H1 (cell line): ENCODE results near the gene PRR36. TPM values are rescaled to one million over a fixed set of nuclear protein-coding genes. Genes with fewer than 3 reads are reported as not detected.

Experiments
- CTCF ChIA-PET: fragments of 300-600 bp; sonication (Branson Sonifier 250); formaldehyde crosslinking; loops from one replicate; lab custom pipeline; 2021; ENCODE audit not compliant: partially characterized antibody; lab: Charles Lee
- POLR2A ChIA-PET: fragments of 300-600 bp; sonication (Branson Sonifier 250); formaldehyde crosslinking; loops from one replicate; lab custom pipeline; 2021; ENCODE audit warnings: inconsistent platforms; ENCODE audit not compliant: partially characterized antibody; lab: Charles Lee
- DNase-seq, 2 experiments: peaks; one replicate each; pipeline versions ENCODE4 v3.0.0 to v3.0.0-alpha.2; 2010 to 2022; ENCODE audit warnings: low spot score in 2 of 2, low read depth in 1 of 2, mixed read lengths in 1 of 2
- FAIRE-seq: peaks from 2 replicates; lab custom pipeline; 2011; peaks lifted over from hg19 to GRCh38; lab: Jason Lieb, UNC
- H2AFZ ChIP-seq: 2 replicates; pipeline ENCODE4 v1.8.1; 2012; ENCODE audit warnings: low read length, inconsistent platforms
- H2AK5ac ChIP-seq: 2 replicates; pipeline ENCODE4 v1.6.1; 2013; ENCODE audit warnings: low read depth, low read length
- H2BK120ac ChIP-seq: replicated peaks from 2 replicates; pipeline ENCODE3; 2013; ENCODE audit warnings: low read depth, low read length, inconsistent platforms
- H2BK12ac ChIP-seq: 2 replicates; pipeline ENCODE4 v1.6.1; 2013; ENCODE audit warnings: low read depth, low read length
- H2BK15ac ChIP-seq: 2 replicates; pipeline ENCODE4 v1.6.1; 2013; ENCODE audit warnings: low read length
- H2BK20ac ChIP-seq: 2 replicates; pipeline ENCODE4 v1.6.1; 2013; ENCODE audit warnings: low read length
- H2BK5ac ChIP-seq: 2 replicates; pipeline ENCODE4 v1.6.1; 2013; ENCODE audit warnings: low read depth, low read length
- H3K14ac ChIP-seq: 2 replicates; pipeline ENCODE4 v1.6.1; 2013; ENCODE audit warnings: inconsistent platforms; ENCODE audit not compliant: insufficient read length
- H3K18ac ChIP-seq: 2 replicates; pipeline ENCODE4 v1.6.1; 2013; ENCODE audit warnings: low read length; ENCODE audit errors: extremely low read depth
- H3K23ac ChIP-seq: 2 replicates; pipeline ENCODE4 v1.6.1; 2013; ENCODE audit warnings: inconsistent platforms; ENCODE audit not compliant: insufficient read length
- H3K23me2 ChIP-seq: 2 replicates; pipeline ENCODE4 v1.6.1; 2013; ENCODE audit warnings: low read depth, low read length
- H3K27ac ChIP-seq: 2 replicates; pipeline ENCODE4 v1.6.1; 2011; ENCODE audit warnings: low read depth, low read length, inconsistent platforms
- H3K27me3 ChIP-seq, 4 experiments: replicated peaks in 1 of 4; 1 replicate in 1 of 4; 2 replicates in 3 of 4; pipeline versions ENCODE4 v1.6.1 to v1.8.1; 2011 to 2013; ENCODE audit warnings: low read length in 3 of 4, mild to moderate bottlenecking in 3 of 4, inconsistent platforms in 2 of 4, mixed read lengths in 2 of 4, moderate library complexity in 1 of 4; ENCODE audit not compliant: control insufficient read depth in 3 of 4, insufficient read depth in 3 of 4; ENCODE audit errors: extremely low read depth in 1 of 4
- H3K36me3 ChIP-seq, 4 experiments: 2 replicates each; pipeline versions ENCODE4 v1.6.1 to v1.8.1; 2011 to 2013; ENCODE audit warnings: mild to moderate bottlenecking in 4 of 4, low read length in 3 of 4, moderate library complexity in 2 of 4, control low read depth in 1 of 4, inconsistent platforms in 1 of 4; ENCODE audit not compliant: insufficient read depth in 4 of 4, control insufficient read depth in 2 of 4
- H3K4ac ChIP-seq: replicated peaks from 2 replicates; pipeline ENCODE3; 2013; ENCODE audit warnings: low read length, low read depth, mixed read lengths, inconsistent platforms; ENCODE audit not compliant: insufficient read length
- H3K4me1 ChIP-seq, 4 experiments: replicated peaks in 1 of 4; 1 replicate in 1 of 4; 2 replicates in 3 of 4; pipeline versions ENCODE4 v1.6.1 to v1.8.1; 2011 to 2013; ENCODE audit warnings: low read length in 3 of 4, inconsistent platforms in 2 of 4, mixed read lengths in 1 of 4; ENCODE audit not compliant: insufficient read depth in 4 of 4, control insufficient read depth in 3 of 4
- H3K4me2 ChIP-seq, 2 experiments: 2 replicates each; pipeline versions ENCODE4 v1.6.1 to v1.8.1; 2011 to 2013; ENCODE audit warnings: low read depth in 2 of 2, low read length in 2 of 2, control low read depth in 1 of 2, inconsistent platforms in 1 of 2, mild to moderate bottlenecking in 1 of 2; ENCODE audit not compliant: insufficient read depth in 1 of 2
- H3K4me3 ChIP-seq, 4 experiments: fragments of 200-600, 300-600 bp in 1 of 4; sonication (generic), shearing (Covaris generic), sonication (Bioruptor Twin) in 1 of 4; 2 replicates each; pipeline versions ENCODE4 v1.5.1 to v1.8.1; 2011 to 2016; ENCODE audit warnings: low read length in 4 of 4, low read depth in 3 of 4, control low read depth in 2 of 4, inconsistent platforms in 2 of 4, mild to moderate bottlenecking in 2 of 4, mixed read lengths in 1 of 4, moderate library complexity in 1 of 4; ENCODE audit not compliant: insufficient read depth in 2 of 4; ENCODE audit errors: extremely low read depth in 1 of 4
- H3K56ac ChIP-seq: replicated peaks from 2 replicates; pipeline ENCODE3; 2013; ENCODE audit warnings: low read depth, mild to moderate bottlenecking, mixed read lengths, low read length, inconsistent platforms; ENCODE audit not compliant: insufficient read length
- H3K79me1 ChIP-seq: 2 replicates; pipeline ENCODE4 v1.6.1; 2013; ENCODE audit warnings: low read depth, low read length, control low read depth
- H3K79me2 ChIP-seq, 2 experiments: 2 replicates each; pipeline versions ENCODE4 v1.6.1 to v1.8.1; 2012 to 2013; ENCODE audit warnings: low read length in 2 of 2, mild to moderate bottlenecking in 2 of 2, inconsistent platforms in 1 of 2; ENCODE audit not compliant: insufficient read depth in 2 of 2, control insufficient read depth in 1 of 2
- H3K9ac ChIP-seq, 4 experiments: replicated peaks in 1 of 4; 1 replicate in 1 of 4; 2 replicates in 3 of 4; pipeline versions ENCODE4 v1.6.1 to v1.8.1; 2011 to 2013; ENCODE audit warnings: low read depth in 3 of 4, low read length in 3 of 4, control low read depth in 2 of 4, mild to moderate bottlenecking in 2 of 4, moderate library complexity in 2 of 4, inconsistent platforms in 1 of 4; ENCODE audit errors: extremely low read depth in 1 of 4
- H3K9me3 ChIP-seq, 2 experiments: 2 replicates each; pipeline versions ENCODE4 v1.6.1 to v1.8.1; 2012 to 2013; ENCODE audit warnings: mild to moderate bottlenecking in 2 of 2, moderate library complexity in 2 of 2, control low read depth in 1 of 2, inconsistent platforms in 1 of 2, low read depth in 1 of 2, low read length in 1 of 2, mixed read lengths in 1 of 2; ENCODE audit not compliant: insufficient read depth in 2 of 2
- H4K20me1 ChIP-seq, 2 experiments: replicated peaks in 1 of 2; 2 replicates each; pipeline versions ENCODE3 to v1.8.1; 2011 to 2013; ENCODE audit warnings: inconsistent platforms in 2 of 2, low read length in 2 of 2, mild to moderate bottlenecking in 1 of 2; ENCODE audit not compliant: insufficient read depth in 2 of 2, control insufficient read depth in 1 of 2
- H4K5ac ChIP-seq: 2 replicates; pipeline ENCODE4 v1.6.1; 2013; ENCODE audit warnings: low read length, low read depth, mixed read lengths, inconsistent platforms; ENCODE audit not compliant: insufficient read length
- H4K8ac ChIP-seq: 2 replicates; pipeline ENCODE4 v1.8.0; 2013; ENCODE audit warnings: mild to moderate bottlenecking, moderate library complexity, low read length, inconsistent platforms; ENCODE audit not compliant: insufficient read depth; ENCODE audit errors: extremely low read depth
- H4K91ac ChIP-seq: replicated peaks from 2 replicates; pipeline ENCODE3; 2013; ENCODE audit warnings: low read length, mixed read lengths, inconsistent platforms; ENCODE audit not compliant: insufficient read length
- POLR2AphosphoS5 ChIP-seq: IDR thresholded peaks from 2 replicates; pipeline ENCODE4 v1.6.1; 2011; ENCODE audit warnings: low read depth, low read length
- RAD21 ChIP-seq, 2 experiments: IDR thresholded peaks in 1 of 2; conservative IDR thresholded peaks in 1 of 2; 2 replicates each; pipeline ENCODE4 v1.6.1; 2011; ENCODE audit warnings: low read depth in 2 of 2, low read length in 2 of 2, improper control_type of control experiment in 1 of 2, inconsistent platforms in 1 of 2, mild to moderate bottlenecking in 1 of 2, moderate library complexity in 1 of 2
- RXRA ChIP-seq: IDR thresholded peaks from 2 replicates; pipeline ENCODE4 v1.6.1; 2011; ENCODE audit warnings: low read depth, mild to moderate bottlenecking, low read length, moderate library complexity; ENCODE audit not compliant: insufficient read depth
- SIN3A ChIP-seq, 2 experiments: IDR thresholded peaks in 1 of 2; conservative IDR thresholded peaks in 1 of 2; 2 replicates each; pipeline ENCODE4 v1.6.1; 2011 to 2012; ENCODE audit warnings: low read length in 2 of 2, improper control_type of control experiment in 1 of 2, low read depth in 1 of 2, mild to moderate bottlenecking in 1 of 2
- whole genome bisulfite sequencing, 2 experiments: shearing (Covaris generic) in 1 of 2; methylation state at CpG; one replicate each; pipeline versions ENCODE4 v1.1.6 to v1.1.7; 2013 to 2015; ENCODE audit warnings: low lambda C conversion rate in 2 of 2, mixed read lengths in 2 of 2, inconsistent platforms in 1 of 2, low coverage in 1 of 2, missing lambda C conversion rate in 1 of 2; ENCODE audit not compliant: insufficient replicate concordance in 2 of 2, insufficient coverage in 1 of 2, insufficient read length in 1 of 2; ENCODE audit errors: extremely low coverage in 1 of 2, missing lambda C conversion rate in 1 of 2; 5-methylcytosine and 5-hydroxymethylcytosine counted together
- polyA plus RNA-seq, 7 experiments: library from polyadenylated mRNA; depleted of rRNA in 3 of 7; stranded (reverse) in 5 of 7; unstranded in 2 of 7; fragments of >200 nt in 5 of 7; fragments of 200-250 nt in 2 of 7; gene quantifications; 1 replicate in 5 of 7; 2 replicates in 1 of 7; 4 replicates in 1 of 7; pipeline versions ENCODE4 v1.2.1 to v1.2.3, GENCODE V29; 2011 to 2013; ENCODE audit warnings: missing spikeins in 2 of 7, mixed read lengths in 2 of 7
- total RNA-seq: library from RNA; stranded (reverse); fragmentation: NEBNext Ultra II Directional; extraction: Animal tissue kit (Norgen Biotek cat#: 25700); gene quantifications from 2 replicates; pipeline ENCODE4 v1.2.1, GENCODE V29; 2021
- TF ChIP-seq, protein P1 (sequence below), 3 experiments: IDR thresholded peaks; 1 replicate in 2 of 3; 2 replicates in 1 of 3; pipeline versions ENCODE4 v1.5.1 to v1.6.1; 2011; ENCODE audit warnings: low read length in 3 of 3, mild to moderate bottlenecking in 3 of 3, inconsistent platforms in 2 of 3, low read depth in 1 of 3, moderate library complexity in 1 of 3; ENCODE audit not compliant: insufficient read depth in 1 of 3; ENCODE audit errors: control extremely low read depth in 1 of 3

Gene PRR36
- total and polyA plus RNA-seq, 2 of the 8 experiments (the other 6 are each of a cell fraction or from before 2014, with no cell fraction given) = 1.6 to 23.9 TPM

DNA sequence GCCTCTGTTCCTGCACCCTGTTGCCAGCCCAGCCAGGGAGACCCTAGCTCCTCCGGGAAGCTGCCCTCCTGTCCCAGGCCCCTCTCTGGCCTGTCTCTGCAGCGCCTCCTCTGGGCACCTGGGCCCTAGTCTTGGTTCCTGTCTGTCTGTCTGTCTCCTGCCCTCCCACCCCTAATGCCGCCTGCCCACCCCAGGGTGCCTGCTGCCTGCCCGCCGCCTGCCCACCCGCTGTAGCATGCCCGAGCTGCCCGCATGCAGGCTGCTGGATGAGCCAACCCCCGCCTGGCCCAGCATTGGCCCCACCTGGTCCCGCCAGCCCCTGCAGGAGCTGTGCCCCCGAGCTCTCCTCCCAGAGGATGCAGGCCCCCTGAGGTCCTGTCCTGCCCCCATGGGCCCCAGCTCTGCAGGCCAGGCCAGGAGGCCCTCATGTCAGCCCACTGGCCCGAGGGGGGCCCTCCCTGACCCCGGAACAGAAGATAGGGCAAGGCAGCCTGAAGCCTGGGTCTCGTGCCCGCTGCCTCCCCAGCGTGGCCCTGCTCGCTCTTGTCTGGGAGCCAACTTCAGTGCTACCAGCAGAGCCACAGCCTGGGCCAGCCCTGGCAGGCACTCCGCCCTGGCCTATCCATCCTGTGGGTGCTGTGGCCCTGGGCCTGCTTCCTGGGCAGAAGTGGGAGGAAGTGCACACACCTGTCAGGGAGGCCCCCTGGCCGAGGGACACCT is 34.7 kb upstream of the PRR36 start:
- Histone ChIP-seq H3K27ac (no peak overlapping the region), H3K14ac (no peak overlapping the region), H3K56ac (no peak overlapping the region), H4K8ac (no peak overlapping the region), H3K9ac (no peak overlapping the region), H4K20me1 (peaks cover 5 to 19% of the 10 kb centered on the region in 2 experiments), H2AK5ac (no peak overlapping the region), H2AFZ (no peak overlapping the region), H4K91ac (no peak overlapping the region), H3K4me2 (no peak overlapping the region), H2BK15ac (no peak overlapping the region), H3K79me2 (peaks cover 0 to 22% of the 10 kb centered on the region in 2 experiments; a peak in 2 of 4 replicates), H4K5ac (no peak overlapping the region), H3K23me2 (peaks cover 5% of the 10 kb centered on the region; the same call in 1 of the 2 replicates), H3K18ac (no peak overlapping the region), H3K9me3 (no peaks in the 10 kb centered on the region), H2BK12ac (no peak overlapping the region), H3K4me3 (no peak overlapping the region), H3K23ac (no peak overlapping the region), H3K36me3 (peaks cover 5 to 30% (median 16%) of the 10 kb centered on the region in 4 experiments; a peak in 5 of 8 replicates), H2BK5ac (no peak overlapping the region), H2BK20ac (no peak overlapping the region), H2BK120ac (no peak overlapping the region), H3K4me1 (peaks cover 0 to 5% (median 4%) of the 10 kb centered on the region in 4 experiments; a peak in 5 of 7 replicates), H3K4ac (no peak overlapping the region), H3K27me3 (peaks cover 0 to 1% (median 0%) of the 10 kb centered on the region in 4 experiments; a peak in 1 of 7 replicates), H3K79me1 (peaks cover 11% of the 10 kb centered on the region)
- WGBS, 2 experiments = 87% methylated on average over 16 of the region's 19 CpGs; no CpG with 5 or more reads in 1 of the 2 experiments
- DNase-seq (no peak), FAIRE-seq (no peak)
- TF ChIP-seq RAD21 (IDR thresholded peaks at IDR 0.05 in 1 of 2, conservative IDR thresholded peaks at IDR 0.05 in 1 of 2; ENCODE audit: low read depth in 2 of 2, low read length in 2 of 2) = 0 out of 4 replicates have a peak, but pooled peaks of 1 of the 2 experiments have one; percentile 12
- TF ChIP-seq RXRA = no peak
- no peak for TF ChIP-seq POLR2AphosphoS5
- no peak for TF ChIP-seq SIN3A (conservative IDR thresholded peaks at IDR 0.05 in 1 of 2, IDR thresholded peaks at IDR 0.05 in 1 of 2; ENCODE audit: low read depth in 1 of 2, low read length in 2 of 2)
- TF ChIP-seq, protein P1, sequence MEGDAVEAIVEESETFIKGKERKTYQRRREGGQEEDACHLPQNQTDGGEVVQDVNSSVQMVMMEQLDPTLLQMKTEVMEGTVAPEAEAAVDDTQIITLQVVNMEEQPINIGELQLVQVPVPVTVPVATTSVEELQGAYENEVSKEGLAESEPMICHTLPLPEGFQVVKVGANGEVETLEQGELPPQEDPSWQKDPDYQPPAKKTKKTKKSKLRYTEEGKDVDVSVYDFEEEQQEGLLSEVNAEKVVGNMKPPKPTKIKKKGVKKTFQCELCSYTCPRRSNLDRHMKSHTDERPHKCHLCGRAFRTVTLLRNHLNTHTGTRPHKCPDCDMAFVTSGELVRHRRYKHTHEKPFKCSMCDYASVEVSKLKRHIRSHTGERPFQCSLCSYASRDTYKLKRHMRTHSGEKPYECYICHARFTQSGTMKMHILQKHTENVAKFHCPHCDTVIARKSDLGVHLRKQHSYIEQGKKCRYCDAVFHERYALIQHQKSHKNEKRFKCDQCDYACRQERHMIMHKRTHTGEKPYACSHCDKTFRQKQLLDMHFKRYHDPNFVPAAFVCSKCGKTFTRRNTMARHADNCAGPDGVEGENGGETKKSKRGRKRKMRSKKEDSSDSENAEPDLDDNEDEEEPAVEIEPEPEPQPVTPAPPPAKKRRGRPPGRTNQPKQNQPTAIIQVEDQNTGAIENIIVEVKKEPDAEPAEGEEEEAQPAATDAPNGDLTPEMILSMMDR (IDR thresholded peaks at IDR 0.05; ENCODE audit: control extremely low read depth in 1 of 3, insufficient read depth in 1 of 3, low read depth in 1 of 3, low read length in 3 of 3) = peak; percentile 30 to 44 (median 32)
- POLR2A ChIA-PET = interaction anchor here (1.0 to 2.3 kb wide), 8 partner anchors 8 to 51 kb away, joined by 4 to 12 read pairs (median 6); partner anchors contain the start of gene TIMM44
- CTCF ChIA-PET = interaction anchor here (0.8 to 1.8 kb wide), 12 partner anchors 8 to 185 kb away, joined by 3 to 12 read pairs (median 4); no protein-coding TSS in a partner anchor
